ENCODE results near the gene MFN2. TPM values are rescaled to one million over a fixed set of nuclear protein-coding genes. Genes with fewer than 3 reads are reported as not detected.
"Not testable (repeated sequence)": the region's sequence is repeated elsewhere in the genome, so short reads cannot be mapped to it uniquely, and the experiment has no call there.

The MFN2 gene
- 100 to 1,000 TPM; 103 to 131 (median 110) TPM for total RNA-seq
- long read RNA-seq, donor 1, full-length matches to known transcripts, result 56 of 166 reads
- long read RNA-seq, donor 1, partial matches to known transcripts, result 80 of 166 reads
- long read RNA-seq, donor 1, other reads (novel, unspliced or antisense), result 30 of 166 reads
- long read RNA-seq, donor 2, full-length matches to known transcripts, result 11 of 31 reads
- long read RNA-seq, donor 2, partial matches to known transcripts, result 11 of 31 reads
- long read RNA-seq, donor 2, other reads (novel, unspliced or antisense), result 9 of 31 reads

DNA sequence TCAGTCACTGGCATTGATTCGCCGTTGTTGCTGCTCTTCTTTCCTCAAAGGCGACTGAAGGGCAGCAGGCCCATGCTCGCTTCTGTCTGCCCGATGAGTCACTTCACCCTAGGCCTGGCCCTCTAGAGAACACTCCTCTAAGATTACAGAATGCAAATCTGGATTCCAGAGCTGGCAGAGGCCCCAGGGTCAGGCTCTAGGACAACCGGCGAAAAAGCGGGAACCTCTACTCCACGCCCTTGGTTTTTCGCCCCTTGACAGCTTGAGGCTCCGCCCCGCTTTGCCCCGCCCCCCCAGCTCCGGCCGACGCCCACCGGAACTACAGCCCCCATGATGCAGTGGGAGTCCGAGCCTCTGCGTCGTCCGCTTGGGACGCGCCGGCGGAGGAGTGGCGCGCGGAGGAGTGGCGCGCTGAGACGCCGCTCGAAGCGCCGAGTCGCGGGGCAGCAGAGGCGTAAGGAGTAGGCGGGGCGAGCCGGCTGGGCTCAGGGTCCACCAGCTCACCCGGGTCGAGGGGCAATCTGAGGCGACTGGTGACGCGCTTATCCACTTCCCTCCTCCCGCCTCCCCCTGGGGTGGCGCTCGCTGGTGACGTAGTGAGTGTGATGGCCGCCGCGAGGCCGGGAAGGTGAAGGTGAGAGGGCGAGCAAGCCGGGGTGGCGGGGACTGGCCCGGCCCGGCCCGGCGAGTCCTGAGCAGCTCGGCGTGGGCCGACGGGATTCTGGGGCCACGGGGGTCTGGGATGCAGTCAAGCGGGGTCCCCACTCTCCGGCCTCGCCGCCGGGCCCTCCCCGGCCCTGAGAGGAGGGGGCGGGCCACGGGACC, at the start of gene MFN2:
MFN2 (plus strand) TSS at position 594 of the 825 bp plus-strand sequence. CDS start 8,725 bp downstream, outside the sequence.
- Histone ChIP-seq H3K4me3 (peak within 1 kb of the TSS; percentile 96), H3K36me3 (ENCODE audit: low read depth) (peaks cover 3% of the 10 kb centered on the region), H3K4me1 (ENCODE audit: low read depth) (peaks cover 27% of the 10 kb centered on the region), H3K9me3 (no peaks in the 10 kb centered on the region)
- ATAC-seq, result peak; percentile 92
- TF ChIP-seq, protein P1, sequence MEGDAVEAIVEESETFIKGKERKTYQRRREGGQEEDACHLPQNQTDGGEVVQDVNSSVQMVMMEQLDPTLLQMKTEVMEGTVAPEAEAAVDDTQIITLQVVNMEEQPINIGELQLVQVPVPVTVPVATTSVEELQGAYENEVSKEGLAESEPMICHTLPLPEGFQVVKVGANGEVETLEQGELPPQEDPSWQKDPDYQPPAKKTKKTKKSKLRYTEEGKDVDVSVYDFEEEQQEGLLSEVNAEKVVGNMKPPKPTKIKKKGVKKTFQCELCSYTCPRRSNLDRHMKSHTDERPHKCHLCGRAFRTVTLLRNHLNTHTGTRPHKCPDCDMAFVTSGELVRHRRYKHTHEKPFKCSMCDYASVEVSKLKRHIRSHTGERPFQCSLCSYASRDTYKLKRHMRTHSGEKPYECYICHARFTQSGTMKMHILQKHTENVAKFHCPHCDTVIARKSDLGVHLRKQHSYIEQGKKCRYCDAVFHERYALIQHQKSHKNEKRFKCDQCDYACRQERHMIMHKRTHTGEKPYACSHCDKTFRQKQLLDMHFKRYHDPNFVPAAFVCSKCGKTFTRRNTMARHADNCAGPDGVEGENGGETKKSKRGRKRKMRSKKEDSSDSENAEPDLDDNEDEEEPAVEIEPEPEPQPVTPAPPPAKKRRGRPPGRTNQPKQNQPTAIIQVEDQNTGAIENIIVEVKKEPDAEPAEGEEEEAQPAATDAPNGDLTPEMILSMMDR (IDR thresholded peaks at IDR 0.05), result no peak
- DNase-seq, result peak; percentile 97 to 99 (median 97)
- intact Hi-C loops (cut with DNase I, micrococcal nuclease), result no loop called here

DNA sequence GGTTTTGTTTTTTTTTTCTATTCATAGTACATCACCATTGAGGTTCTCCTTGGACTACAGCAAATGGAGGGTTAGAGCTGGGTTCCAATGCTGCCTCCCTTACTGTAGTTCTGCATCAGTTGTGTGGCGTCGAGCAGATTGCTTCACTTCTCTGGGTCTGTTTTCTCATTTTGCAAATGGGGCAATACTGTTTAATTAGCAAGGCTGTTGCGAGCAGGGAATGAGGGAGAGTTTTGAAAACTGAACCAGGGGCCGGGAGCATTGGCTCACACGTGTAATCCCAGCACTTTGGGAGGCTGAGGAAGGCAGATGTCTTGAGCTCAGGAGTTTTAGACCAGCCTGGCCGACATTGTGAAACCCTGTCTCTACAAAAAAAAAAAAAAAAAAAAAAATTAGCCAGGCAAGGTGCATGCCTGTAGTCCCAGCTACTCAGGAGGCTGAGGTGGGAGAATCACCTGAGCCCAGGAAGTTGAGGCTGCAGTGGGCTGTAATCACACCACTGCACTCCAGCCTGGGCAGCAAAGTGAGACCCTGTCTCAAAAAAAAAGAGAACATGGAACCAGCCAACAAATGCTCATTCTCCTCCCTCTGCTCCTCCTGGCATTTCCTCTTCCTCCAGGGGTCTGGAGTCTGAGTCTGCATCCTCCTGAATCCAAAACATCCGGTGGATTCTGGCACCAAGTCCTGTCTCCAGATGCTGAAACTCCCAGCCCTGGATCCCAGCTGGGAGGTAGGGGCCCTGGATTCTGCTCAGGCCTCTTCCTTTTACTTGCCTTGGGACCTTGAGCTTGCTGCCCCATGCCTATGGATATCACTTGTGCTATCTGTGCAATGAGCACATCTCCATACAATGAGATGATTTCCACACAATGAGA, 49.4 kb upstream of the MFN2 start:
- peaks cover 16% of the 10 kb centered on the region for H3K4me1 ChIP-seq (ENCODE audit: low read depth)
- TF ChIP-seq, protein P1 (IDR thresholded peaks at IDR 0.05), result no peak
- ATAC-seq, result no peak
- intact Hi-C loops (cut with DNase I, micrococcal nuclease), result no loop called here
- no peaks in the 10 kb centered on the region for H3K9me3 ChIP-seq
- DNase-seq, result no peak
- no peaks in the 10 kb centered on the region for H3K36me3 ChIP-seq (ENCODE audit: low read depth)
- no peak overlapping the region for H3K4me3 ChIP-seq

DNA sequence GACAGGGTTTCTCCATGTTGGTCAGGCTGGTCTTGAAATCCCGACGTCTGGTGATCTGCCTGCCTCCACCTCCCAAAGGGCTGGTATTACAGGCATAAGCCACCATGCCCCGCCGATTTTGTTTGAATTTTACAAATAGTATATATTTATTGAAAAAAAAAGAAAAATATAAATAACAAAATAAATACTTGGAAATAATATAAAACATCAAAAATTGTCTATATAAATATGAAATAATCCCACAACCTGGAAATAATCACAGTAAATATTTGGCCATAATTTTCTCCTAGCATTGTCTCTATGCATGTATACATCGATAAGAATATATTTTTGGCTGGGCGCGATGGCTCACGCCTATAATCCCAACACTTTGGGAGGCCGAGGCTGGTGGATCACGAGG, 48.4 kb upstream of the MFN2 start:
- ATAC-seq, result no peak
- TF ChIP-seq, protein P1 (IDR thresholded peaks at IDR 0.05), result no peak
- no peaks in the 10 kb centered on the region for H3K36me3 ChIP-seq (ENCODE audit: low read depth)
- H3K4me3 ChIP-seq, result no peak overlapping the region
- intact Hi-C loops (cut with DNase I, micrococcal nuclease), result no loop called here
- H3K9me3 ChIP-seq, result no peaks in the 10 kb centered on the region
- DNase-seq, result no peak
- peaks cover 16% of the 10 kb centered on the region for H3K4me1 ChIP-seq (ENCODE audit: low read depth)

DNA sequence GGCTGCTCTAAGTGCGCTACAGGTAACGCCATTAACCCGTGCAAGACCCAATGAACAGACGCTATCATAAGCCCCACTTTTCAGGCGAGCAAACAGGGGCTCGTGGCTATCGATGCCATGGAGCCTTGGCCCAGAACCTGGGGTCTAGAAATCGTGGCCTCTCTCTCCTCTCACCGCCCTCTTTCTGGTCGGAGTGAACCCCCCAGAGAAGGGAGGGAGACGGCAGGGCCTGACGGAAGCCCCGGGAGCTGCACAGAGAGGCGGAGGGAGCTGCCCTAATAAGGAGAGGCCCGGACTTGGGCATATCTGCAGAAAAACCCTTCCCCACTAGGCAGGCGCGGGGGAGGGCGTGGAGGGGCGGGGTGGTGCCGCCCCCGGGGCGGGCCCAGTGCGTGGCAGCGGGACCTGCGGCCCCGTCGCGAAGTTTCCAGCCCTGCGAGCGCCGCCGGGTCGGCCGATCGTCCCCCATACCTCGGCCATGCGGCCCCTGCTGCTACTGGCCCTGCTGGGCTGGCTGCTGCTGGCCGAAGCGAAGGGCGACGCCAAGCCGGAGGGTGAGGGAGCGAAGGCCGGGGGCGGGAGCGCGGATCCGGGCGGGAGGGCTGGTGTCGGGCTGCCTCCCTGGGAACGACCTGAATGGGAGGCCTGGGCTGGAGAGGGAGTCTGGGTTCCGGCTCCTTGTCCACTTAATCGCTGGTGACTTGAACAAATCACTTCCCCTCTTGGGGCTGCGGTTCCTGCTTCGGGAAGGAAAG, 45.8 kb upstream of the MFN2 start, which contains the start of gene PLOD1:
PLOD1 (plus strand) TSS at position 416 of the 755 bp plus-strand sequence; CDS start at position 479, 63 bp downstream.
- DNase-seq, result peak; percentile 90 to 94 (median 91)
- Histone ChIP-seq H3K9me3 (no peaks in the 10 kb centered on the region), H3K36me3 (ENCODE audit: low read depth) (no peaks in the 10 kb centered on the region), H3K4me1 (ENCODE audit: low read depth) (peaks cover 15% of the 10 kb centered on the region), H3K4me3 (peak within 1 kb of the TSS; percentile 40)
- intact Hi-C loops (cut with DNase I, micrococcal nuclease), result no loop called here
- ATAC-seq, result peak; percentile 99
- TF ChIP-seq, protein P1 (IDR thresholded peaks at IDR 0.05), result no peak

DNA sequence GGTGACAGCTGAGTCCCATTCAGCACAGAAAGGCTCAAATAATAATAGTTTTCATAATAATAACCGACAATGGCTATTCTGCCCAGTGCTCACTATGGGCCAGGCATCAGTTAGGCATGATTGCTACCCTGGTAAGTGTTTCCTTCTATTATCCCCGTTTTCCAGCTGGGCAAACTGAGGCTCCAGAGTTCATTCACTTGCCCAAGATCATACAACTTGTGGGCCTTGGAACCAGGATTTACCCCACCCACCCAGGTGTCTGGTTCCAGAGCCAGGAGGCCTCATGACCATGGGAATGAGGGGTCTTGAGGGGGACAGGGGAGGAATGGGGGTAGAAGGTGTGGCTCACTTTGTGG, 45.2 kb upstream of the MFN2 start:
- Histone ChIP-seq H3K4me3 (no peak overlapping the region), H3K36me3 (ENCODE audit: low read depth) (no peaks in the 10 kb centered on the region), H3K9me3 (no peaks in the 10 kb centered on the region), H3K4me1 (ENCODE audit: low read depth) (peaks cover 10% of the 10 kb centered on the region)
- intact Hi-C loops (cut with DNase I, micrococcal nuclease), result no loop called here
- peak; percentile 15 for ATAC-seq
- TF ChIP-seq, protein P1 (IDR thresholded peaks at IDR 0.05), result no peak
- no peak for DNase-seq

DNA sequence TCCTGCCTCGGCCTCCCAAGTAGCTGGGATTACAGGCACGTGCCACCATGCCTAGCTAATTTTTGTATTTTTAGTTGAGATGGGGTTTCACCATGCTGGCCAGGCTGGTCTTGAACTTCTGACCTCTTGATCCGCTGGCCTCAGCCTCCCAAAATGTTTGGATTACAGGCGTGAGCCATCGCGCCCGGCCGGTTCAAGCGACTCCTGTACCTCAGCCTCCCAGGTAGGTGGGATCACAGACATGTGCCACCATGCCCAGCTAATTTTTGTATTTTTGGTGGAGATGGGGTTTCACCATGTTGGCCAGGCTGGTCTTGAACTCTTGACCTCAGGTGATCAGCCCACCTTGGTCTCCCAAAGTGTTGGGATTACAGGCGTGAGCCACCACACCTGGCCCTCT, 44.5 kb upstream of the MFN2 start:
- H3K36me3 ChIP-seq (ENCODE audit: low read depth); ATAC-seq; intact Hi-C loops (cut with DNase I, micrococcal nuclease); DNase-seq; H3K9me3 ChIP-seq; H3K4me3 ChIP-seq: not testable (repeated sequence)
- H3K4me1 ChIP-seq (ENCODE audit: low read depth), result peaks cover 10% of the 10 kb centered on the region
